ENCODE results near the gene POGLUT2.

POGLUT2 gene

GRCh38 chr13:102763741-102764140 lies 35.0 kb downstream of the POGLUT2 start:
- DNase-seq, result no peak

DNA sequence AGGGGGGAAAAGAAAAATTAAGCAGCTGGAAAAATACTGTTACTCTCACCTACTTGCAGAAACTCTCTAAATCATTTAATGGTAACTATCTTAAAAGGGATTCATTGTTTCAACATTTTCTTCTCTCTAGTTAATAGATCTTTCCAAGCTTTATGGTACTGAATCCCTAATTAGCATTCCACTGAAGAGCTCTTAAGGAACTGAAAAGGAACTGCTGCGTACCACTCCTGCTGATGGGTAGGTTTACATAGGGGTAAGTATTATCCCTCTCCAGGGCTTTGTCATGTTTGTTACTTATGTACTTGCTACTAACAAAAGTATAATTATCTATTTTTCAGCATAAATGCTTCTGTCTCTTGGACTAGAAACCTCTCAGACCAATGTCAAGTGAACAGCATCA lies 37.7 kb downstream of the POGLUT2 start:
- no peak for DNase-seq

DNA sequence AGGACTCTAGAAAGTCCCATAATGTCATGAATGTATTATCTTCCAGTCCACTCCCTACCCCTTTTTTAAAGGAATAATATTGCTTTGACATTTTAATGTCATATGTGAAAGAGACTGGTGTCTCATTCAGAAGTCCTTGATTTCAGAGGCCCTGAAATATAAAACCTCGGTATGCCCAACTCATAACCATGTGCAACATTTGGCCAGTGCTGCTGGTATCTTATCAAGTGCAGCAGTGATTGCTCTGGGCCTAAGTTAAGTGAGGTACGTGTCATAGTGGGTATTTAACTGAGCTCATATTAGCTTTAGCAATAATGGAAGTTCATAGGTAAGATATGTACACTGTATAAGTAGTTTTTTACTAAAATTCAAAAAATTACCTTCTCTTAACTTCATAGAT lies 39.9 kb downstream of the POGLUT2 start:
- no peak for DNase-seq

- DNase-seq, result no peak
Measured at GRCh38 chr13:102757006-102757405, 41.8 kb downstream of the POGLUT2 start.

- no peak for DNase-seq
Measured at GRCh38 chr13:102751886-102752285, 46.9 kb downstream of the POGLUT2 start.

- no peak for DNase-seq
Measured at GRCh38 chr13:102742506-102742905, 56.3 kb downstream of the POGLUT2 start.

- no peak for DNase-seq
Measured at GRCh38 chr13:102742101-102742500, 56.7 kb downstream of the POGLUT2 start.

Measured in suppressor macrophage treated with lipopolysaccharide for 1 hour (primary cell).